ENCODE data around the gene HP1BP3. TPM values are rescaled to one million over a fixed set of nuclear protein-coding genes. Genes with fewer than 3 reads are reported as not detected.
"Not testable (repeated sequence)": the region's sequence is repeated elsewhere in the genome, so short reads cannot be mapped to it uniquely, and the experiment has no call there.

HP1BP3 gene
- total RNA-seq, 1 donor = 258 TPM

- peak; percentile 89 for DNase-seq (ENCODE audit: low read depth)
- no peak overlapping the region for H3K4me3 ChIP-seq (ENCODE audit: low read depth, low read length)
- no peak for TF ChIP-seq CTCF (IDR thresholded peaks at IDR 0.05; ENCODE audit: insufficient read depth, low read depth, low read length)
Observed at GRCh38 chr1:20792196-20792595, 5.1 kb upstream of the HP1BP3 start.

GRCh38 chr1:20790785-20791184 is 3.7 kb upstream of the HP1BP3 start:
- no peak overlapping the region for H3K4me3 ChIP-seq (ENCODE audit: low read depth, low read length)

DNA sequence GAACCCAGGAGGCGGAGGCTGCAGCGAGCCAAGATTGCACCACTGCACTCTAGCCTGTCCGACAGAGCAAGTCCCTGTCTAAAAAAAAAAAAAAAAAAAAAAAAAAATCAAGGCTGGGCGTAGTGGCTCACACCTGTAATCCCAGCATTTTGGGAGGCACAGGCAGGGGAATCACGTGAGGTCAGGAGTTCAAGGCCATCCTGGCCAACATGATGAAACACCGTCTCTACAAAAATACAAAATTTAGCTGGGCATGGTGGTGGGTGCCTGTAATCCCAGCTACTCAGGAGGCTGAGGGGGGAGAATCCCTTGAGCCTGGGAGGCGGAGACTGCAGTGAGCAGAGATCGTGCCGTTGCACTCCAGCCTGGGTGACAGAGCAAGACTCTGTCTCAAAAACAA is 2.5 kb upstream of the HP1BP3 start:
- H3K4me3 ChIP-seq (ENCODE audit: low read depth, low read length); DNase-seq (ENCODE audit: low read depth): not testable (repeated sequence)

More at GRCh38 chr1:20790785-20791184, 3.7 kb upstream of the HP1BP3 start:
- DNase-seq (ENCODE audit: low read depth) = no peak
- TF ChIP-seq CTCF (IDR thresholded peaks at IDR 0.05; ENCODE audit: insufficient read depth, low read depth, low read length) = no peak

DNA sequence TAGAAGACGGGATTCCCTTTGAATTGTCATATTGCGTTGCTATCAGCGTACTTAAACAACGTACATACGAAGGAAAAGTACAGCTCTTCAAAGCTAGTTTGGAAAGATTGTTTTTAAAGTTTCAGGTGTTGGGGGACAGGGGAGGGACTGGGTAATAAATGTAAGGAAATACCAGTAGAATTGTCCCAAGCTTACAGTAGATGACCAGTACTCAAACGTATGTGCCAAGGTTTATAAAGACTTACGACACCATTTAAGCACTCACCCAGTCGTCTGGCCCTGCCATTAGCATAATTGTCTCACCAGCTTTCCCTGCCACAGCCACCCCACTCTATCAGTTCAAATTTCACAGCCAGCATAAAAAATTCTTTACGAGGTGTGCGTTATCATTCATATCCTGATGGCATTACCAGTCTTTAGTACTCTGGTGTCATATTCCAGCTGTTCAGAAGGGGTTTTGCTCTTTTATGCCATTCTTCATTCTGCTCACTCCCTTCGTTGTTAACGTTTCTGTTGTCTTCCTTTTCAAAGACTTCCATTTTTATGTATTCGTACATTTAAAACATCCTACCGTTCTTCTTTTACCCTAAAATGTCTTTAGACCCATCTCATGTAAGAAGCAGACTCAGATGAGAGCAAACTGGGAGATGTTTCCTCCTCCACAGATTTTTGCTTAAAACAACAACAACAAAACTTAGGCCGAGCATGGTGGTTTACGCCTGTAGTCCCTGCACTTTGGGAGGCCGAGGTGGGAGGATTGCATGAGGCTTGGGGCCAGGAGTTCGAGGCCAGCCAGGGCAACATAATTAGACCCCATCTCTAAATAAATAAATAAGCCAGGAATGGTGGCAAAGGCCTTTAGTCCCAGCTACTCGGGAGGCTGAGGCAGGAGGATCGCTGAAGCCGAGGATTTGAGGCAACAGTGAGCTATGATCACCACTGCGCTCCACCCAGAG is 1.0 kb upstream of the HP1BP3 start:
- TF ChIP-seq CTCF (IDR thresholded peaks at IDR 0.05; ENCODE audit: insufficient read depth, low read depth, low read length) = no peak
- H3K4me3 ChIP-seq (ENCODE audit: low read depth, low read length) = peak overlapping the region; percentile 99
- DNase-seq (ENCODE audit: low read depth) = peak; percentile 83

GRCh38 chr1:20786253-20787028 is 666 bp downstream of the HP1BP3 start:
- DNase-seq (ENCODE audit: low read depth) = peak; percentile 95
- peak overlapping the region; percentile 99 for H3K4me3 ChIP-seq (ENCODE audit: low read depth, low read length)
- TF ChIP-seq CTCF (IDR thresholded peaks at IDR 0.05; ENCODE audit: insufficient read depth, low read depth, low read length) = no peak

DNA sequence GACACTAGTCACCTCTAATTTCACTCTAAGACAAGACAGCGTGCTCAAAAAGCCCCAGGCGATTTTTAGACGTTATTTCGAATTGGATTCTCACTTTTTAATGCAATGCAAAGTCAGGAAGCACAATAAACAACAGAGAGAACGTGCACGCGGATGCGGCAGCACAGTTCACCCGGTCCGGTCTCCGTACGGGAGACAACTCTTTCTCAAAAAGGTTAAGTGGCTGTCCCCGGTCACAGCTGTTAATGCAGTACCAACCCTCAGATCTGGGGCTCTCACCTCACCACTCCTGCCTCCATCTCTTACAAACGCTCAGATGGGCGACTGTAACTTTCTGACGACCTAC is 1.2 kb downstream of the HP1BP3 start:
- H3K4me3 ChIP-seq (ENCODE audit: low read depth, low read length) = peak overlapping the region; percentile 99
- no peak for TF ChIP-seq CTCF (IDR thresholded peaks at IDR 0.05; ENCODE audit: insufficient read depth, low read depth, low read length)
- DNase-seq (ENCODE audit: low read depth) = no peak

GRCh38 chr1:20775700-20776099 is 11.4 kb downstream of the HP1BP3 start:
- no peak overlapping the region for H3K4me3 ChIP-seq (ENCODE audit: low read depth, low read length)
- TF ChIP-seq CTCF (IDR thresholded peaks at IDR 0.05; ENCODE audit: insufficient read depth, low read depth, low read length) = no peak
- no peak for DNase-seq (ENCODE audit: low read depth)
